Measurements from ENCODE around the gene VPS13A.

DNA sequence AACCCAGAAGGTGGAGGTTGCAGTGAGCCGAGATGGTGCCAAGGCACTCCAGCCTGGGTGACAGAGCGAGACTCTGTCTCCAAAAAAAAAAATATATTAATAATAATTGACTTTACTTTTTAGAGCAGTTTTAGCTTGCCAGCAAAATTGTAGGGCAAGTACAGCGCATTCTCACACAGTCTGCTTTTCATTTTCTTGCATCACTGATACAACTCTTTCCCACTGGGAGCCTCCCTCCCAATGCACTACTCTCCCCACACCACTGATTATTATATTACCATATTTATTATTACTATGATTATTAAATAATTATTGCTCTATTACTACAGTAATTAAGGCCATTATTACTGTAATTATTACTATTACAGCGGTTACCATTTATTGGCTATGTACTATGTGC is 257.9 kb downstream of the VPS13A start:
- TF ChIP-seq POLR2A (IDR thresholded peaks at IDR 0.05; ENCODE audit: low read depth, low read length) (no peak), POLR2AphosphoS5 (IDR thresholded peaks at IDR 0.05; ENCODE audit: low read depth, low read length) (no peak), TAF1 (IDR thresholded peaks at IDR 0.05; ENCODE audit: borderline replicate concordance, low read depth, low read length) (no peak)
